Transverse colon (tissue), 3 donors: ENCODE measurements around the gene TPRG1L.

Experiments used
- EP300 ChIP-seq: sonication (generic); formaldehyde crosslinking; IDR thresholded peaks from one replicate; pipeline ENCODE4 v1.6.1; 2017; ENCODE audit warnings: antibody characterized with exemption, low read depth
- POLR2A ChIP-seq: fragments of 450-650 bp; IDR thresholded peaks from one replicate; pipeline ENCODE4 v1.6.1; 2016; ENCODE audit warnings: antibody characterized with exemption, mild to moderate bottlenecking, moderate library complexity
- TF ChIP-seq, protein P1 (sequence below), 5 experiments: fragments of 200-600 bp in 3 of 5; fragments of 450-650 bp in 2 of 5; sonication (generic) in 3 of 5; IDR thresholded peaks; 1 replicate in 2 of 5; 2 replicates in 3 of 5; pipeline ENCODE4 v1.5.1; 2016 to 2017; ENCODE audit warnings: antibody characterized with exemption in 5 of 5, inconsistent platforms in 3 of 5, mild to moderate bottlenecking in 2 of 5, moderate library complexity in 1 of 5

DNA sequence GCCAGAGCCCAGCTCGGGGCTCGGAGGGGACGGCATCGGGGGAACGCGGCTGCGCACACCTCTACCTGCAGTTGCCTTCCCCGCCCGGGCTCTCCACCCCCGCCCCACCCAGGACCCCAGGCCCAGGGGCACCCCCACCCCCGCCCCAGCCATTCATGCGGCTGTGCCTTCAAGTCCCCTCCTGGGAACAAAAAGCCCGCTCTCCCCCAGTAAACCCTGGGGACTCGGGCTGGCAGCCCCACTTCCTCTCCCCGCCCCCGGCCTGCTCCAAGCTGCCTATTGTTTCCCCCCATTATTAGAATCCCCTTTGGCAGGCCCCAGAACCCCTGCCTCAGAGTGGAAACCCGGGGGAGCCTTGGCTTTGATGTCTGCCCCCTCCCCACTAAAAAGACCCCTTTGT, 31.5 kb upstream of the TPRG1L start:
- no peak for TF ChIP-seq EP300
- no peak for TF ChIP-seq POLR2A
- TF ChIP-seq, protein P1, sequence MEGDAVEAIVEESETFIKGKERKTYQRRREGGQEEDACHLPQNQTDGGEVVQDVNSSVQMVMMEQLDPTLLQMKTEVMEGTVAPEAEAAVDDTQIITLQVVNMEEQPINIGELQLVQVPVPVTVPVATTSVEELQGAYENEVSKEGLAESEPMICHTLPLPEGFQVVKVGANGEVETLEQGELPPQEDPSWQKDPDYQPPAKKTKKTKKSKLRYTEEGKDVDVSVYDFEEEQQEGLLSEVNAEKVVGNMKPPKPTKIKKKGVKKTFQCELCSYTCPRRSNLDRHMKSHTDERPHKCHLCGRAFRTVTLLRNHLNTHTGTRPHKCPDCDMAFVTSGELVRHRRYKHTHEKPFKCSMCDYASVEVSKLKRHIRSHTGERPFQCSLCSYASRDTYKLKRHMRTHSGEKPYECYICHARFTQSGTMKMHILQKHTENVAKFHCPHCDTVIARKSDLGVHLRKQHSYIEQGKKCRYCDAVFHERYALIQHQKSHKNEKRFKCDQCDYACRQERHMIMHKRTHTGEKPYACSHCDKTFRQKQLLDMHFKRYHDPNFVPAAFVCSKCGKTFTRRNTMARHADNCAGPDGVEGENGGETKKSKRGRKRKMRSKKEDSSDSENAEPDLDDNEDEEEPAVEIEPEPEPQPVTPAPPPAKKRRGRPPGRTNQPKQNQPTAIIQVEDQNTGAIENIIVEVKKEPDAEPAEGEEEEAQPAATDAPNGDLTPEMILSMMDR (IDR thresholded peaks at IDR 0.05), result no peak
